Tibial nerve (tissue), 4 donors: Measurements from ENCODE around the gene TRIM37.

ENCODE experiments used
- EP300 ChIP-seq, 2 donors: sonication (generic); formaldehyde crosslinking; IDR thresholded peaks; one replicate each; pipeline ENCODE4 v1.6.1; 2017; ENCODE audit warnings: antibody characterized with exemption in 2 of 2, mild to moderate bottlenecking in 1 of 2
- POLR2A ChIP-seq, 2 donors: fragments of 450-650 bp; IDR thresholded peaks; one replicate each; pipeline ENCODE4 v1.6.1; 2017; ENCODE audit warnings: antibody characterized with exemption in 2 of 2, mild to moderate bottlenecking in 2 of 2, moderate library complexity in 2 of 2
- TF ChIP-seq, protein P1 (sequence below), 5 experiments: fragments of 200-600 bp in 3 of 5; fragments of 450-650 bp in 2 of 5; sonication (generic) in 3 of 5; IDR thresholded peaks; one replicate each; pipeline ENCODE4 v1.5.1; 2016 to 2019; ENCODE audit warnings: antibody characterized with exemption in 5 of 5, mild to moderate bottlenecking in 3 of 5, moderate library complexity in 2 of 5

DNA sequence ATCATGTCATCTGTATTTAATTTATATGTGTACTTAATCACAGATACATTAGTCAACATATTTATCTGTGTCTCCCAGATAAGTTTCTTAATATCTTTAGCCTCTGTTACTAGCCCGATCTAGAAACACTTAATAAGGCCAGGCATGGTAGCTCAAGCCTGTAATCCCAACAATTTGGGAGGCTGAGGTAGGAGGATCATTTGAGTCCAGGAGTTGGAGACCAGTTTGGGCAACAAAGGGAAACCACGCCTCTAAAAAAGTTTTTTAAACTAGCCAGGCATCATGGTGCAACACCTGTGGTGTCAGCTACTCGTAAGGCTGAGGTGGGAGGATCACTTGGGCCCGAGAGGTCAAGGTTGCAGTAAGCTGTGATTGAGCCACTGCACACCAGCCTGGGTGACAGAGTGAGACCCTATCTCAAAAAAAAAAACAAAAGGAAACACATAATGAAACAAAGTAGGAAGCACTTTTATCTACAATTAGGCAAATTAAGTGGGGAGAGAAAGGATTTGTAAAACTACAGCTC, 39.0 kb upstream of the TRIM37 start:
- TF ChIP-seq, protein P1, sequence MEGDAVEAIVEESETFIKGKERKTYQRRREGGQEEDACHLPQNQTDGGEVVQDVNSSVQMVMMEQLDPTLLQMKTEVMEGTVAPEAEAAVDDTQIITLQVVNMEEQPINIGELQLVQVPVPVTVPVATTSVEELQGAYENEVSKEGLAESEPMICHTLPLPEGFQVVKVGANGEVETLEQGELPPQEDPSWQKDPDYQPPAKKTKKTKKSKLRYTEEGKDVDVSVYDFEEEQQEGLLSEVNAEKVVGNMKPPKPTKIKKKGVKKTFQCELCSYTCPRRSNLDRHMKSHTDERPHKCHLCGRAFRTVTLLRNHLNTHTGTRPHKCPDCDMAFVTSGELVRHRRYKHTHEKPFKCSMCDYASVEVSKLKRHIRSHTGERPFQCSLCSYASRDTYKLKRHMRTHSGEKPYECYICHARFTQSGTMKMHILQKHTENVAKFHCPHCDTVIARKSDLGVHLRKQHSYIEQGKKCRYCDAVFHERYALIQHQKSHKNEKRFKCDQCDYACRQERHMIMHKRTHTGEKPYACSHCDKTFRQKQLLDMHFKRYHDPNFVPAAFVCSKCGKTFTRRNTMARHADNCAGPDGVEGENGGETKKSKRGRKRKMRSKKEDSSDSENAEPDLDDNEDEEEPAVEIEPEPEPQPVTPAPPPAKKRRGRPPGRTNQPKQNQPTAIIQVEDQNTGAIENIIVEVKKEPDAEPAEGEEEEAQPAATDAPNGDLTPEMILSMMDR (IDR thresholded peaks at IDR 0.05) = no peak
- no peak for TF ChIP-seq POLR2A (IDR thresholded peaks at IDR 0.05)
- no peak for TF ChIP-seq EP300 (IDR thresholded peaks at IDR 0.05)
